ENCODE results near the gene HOXC6. TPM values are rescaled to one million over a fixed set of nuclear protein-coding genes. Genes with fewer than 3 reads are reported as not detected.

Gene HOXC6
- total and polyA plus RNA-seq, 9 of the 15 experiments (the other 6 are each of a cell fraction or from before 2014, with no cell fraction given): 0.06 to 4.0 (median 1.4) TPM

DNA sequence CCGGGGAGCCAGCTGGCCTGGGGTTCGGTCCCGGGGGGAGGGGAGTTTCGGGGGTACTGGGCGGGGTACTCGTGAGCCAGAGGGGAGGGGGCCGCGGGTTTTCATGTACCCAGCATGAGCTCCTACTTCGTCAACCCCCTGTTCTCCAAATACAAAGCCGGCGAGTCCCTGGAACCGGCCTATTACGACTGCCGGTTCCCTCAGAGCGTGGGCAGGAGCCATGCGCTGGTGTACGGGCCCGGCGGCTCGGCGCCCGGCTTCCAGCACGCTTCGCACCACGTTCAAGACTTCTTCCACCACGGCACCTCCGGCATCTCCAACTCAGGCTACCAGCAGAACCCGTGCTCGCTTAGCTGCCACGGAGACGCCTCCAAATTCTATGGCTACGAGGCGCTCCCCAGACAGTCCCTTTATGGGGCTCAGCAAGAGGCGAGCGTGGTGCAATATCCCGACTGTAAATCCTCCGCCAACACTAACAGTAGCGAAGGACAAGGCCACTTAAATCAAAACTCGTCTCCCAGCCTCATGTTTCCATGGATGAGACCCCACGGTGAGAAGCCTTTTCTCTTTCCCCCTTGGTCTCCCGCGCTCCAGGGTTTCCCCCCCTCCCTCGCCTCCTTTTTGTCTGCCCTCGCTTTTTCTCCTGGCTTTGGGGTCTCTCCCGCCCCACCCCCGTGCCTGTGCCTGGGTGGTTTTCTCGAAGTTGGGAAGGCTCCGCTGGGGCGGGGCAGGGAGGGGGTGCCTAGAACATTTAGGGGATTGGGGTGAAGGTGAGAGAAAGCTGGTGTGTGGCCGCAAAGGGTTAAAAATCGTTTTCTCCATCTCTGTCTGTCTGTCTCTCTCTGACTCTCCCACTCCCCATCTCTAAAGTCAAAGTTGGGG, 18.8 kb upstream of the HOXC6 start:
- no peak for FAIRE-seq
- Histone ChIP-seq H3K4me1 (replicated peaks in 1 of 2; ENCODE audit: control insufficient read depth in 2 of 2, insufficient read depth in 2 of 2, low read length in 2 of 2) (peaks cover 14 to 29% of the 10 kb centered on the region in 2 experiments), H3K27ac (ENCODE audit: extremely low read depth, low read depth, low read length) (no peak overlapping the region), H3K9ac (ENCODE audit: insufficient read depth in 1 of 2, low read depth in 2 of 2, low read length in 2 of 2) (no peak overlapping the region), H3K4me3 (no peak overlapping the region), H3K79me2 (ENCODE audit: control insufficient read depth, insufficient read depth, low read length) (no peaks in the 10 kb centered on the region; the same call in 2 of the 3 replicates), H4K20me1 (replicated peaks; ENCODE audit: control insufficient read depth, insufficient read depth, low read length) (no peaks in the 10 kb centered on the region; the same call in 1 of the 2 replicates), H3K9me3 (replicated peaks; ENCODE audit: control insufficient read depth, insufficient read depth, low read depth, low read length) (no peaks in the 10 kb centered on the region), H3K4me2 (ENCODE audit: insufficient read depth, low read length) (no peak overlapping the region), H3K27me3 (ENCODE audit: control insufficient read depth in 2 of 2, insufficient read depth in 2 of 2, low read length in 2 of 2) (no peaks in the 10 kb centered on the region), H2AFZ (ENCODE audit: low read depth, low read length) (no peak overlapping the region), H3K36me3 (ENCODE audit: control insufficient read depth, insufficient read depth, low read length) (no peaks in the 10 kb centered on the region), H3K9me1 (ENCODE audit: control insufficient read depth, insufficient read depth, low read length) (no peaks in the 10 kb centered on the region)
- no peak for DNase-seq (ENCODE audit: extremely low read depth in 1 of 4, low spot score in 3 of 4)
- no TSS peak for BruUV-seq (replicated peaks)
- 87% methylated on average over 25 of the region's 51 CpGs for WGBS (ENCODE audit: insufficient coverage, low coverage, missing lambda C conversion rate)
- ATAC-seq: no peak
- TF ChIP-seq FOXA3 (CRISPR knock-in tag; conservative IDR thresholded peaks at IDR 0.05 in 1 of 2, IDR thresholded peaks at IDR 0.05 in 1 of 2): no peak
- no peak for TF ChIP-seq U2AF1 (optimal IDR thresholded peaks at IDR 0.05; ENCODE audit: low read depth, low read length)
- no peak for TF ChIP-seq EHMT2 (IDR thresholded peaks at IDR 0.05)
- no peak for TF ChIP-seq DIDO1 (tag; IDR thresholded peaks at IDR 0.05; ENCODE audit: low read depth)
- TF ChIP-seq CBX8 (IDR thresholded peaks at IDR 0.05; ENCODE audit: borderline replicate concordance, extremely low read depth, low read depth, low read length, poor library complexity, severe bottlenecking): no peak
- TF ChIP-seq TSC22D4 (tag; IDR thresholded peaks at IDR 0.05): no peak
- TF ChIP-seq, protein P1, sequence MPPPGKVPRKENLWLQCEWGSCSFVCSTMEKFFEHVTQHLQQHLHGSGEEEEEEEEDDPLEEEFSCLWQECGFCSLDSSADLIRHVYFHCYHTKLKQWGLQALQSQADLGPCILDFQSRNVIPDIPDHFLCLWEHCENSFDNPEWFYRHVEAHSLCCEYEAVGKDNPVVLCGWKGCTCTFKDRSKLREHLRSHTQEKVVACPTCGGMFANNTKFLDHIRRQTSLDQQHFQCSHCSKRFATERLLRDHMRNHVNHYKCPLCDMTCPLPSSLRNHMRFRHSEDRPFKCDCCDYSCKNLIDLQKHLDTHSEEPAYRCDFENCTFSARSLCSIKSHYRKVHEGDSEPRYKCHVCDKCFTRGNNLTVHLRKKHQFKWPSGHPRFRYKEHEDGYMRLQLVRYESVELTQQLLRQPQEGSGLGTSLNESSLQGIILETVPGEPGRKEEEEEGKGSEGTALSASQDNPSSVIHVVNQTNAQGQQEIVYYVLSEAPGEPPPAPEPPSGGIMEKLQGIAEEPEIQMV (tag; conservative IDR thresholded peaks at IDR 0.05; ENCODE audit: low read depth): no peak
- TF ChIP-seq NFIX (CRISPR knock-in tag; IDR thresholded peaks at IDR 0.05; ENCODE audit: low read depth): no peak
- TF ChIP-seq, protein P2, sequence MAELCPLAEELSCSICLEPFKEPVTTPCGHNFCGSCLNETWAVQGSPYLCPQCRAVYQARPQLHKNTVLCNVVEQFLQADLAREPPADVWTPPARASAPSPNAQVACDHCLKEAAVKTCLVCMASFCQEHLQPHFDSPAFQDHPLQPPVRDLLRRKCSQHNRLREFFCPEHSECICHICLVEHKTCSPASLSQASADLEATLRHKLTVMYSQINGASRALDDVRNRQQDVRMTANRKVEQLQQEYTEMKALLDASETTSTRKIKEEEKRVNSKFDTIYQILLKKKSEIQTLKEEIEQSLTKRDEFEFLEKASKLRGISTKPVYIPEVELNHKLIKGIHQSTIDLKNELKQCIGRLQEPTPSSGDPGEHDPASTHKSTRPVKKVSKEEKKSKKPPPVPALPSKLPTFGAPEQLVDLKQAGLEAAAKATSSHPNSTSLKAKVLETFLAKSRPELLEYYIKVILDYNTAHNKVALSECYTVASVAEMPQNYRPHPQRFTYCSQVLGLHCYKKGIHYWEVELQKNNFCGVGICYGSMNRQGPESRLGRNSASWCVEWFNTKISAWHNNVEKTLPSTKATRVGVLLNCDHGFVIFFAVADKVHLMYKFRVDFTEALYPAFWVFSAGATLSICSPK (IDR thresholded peaks at IDR 0.05; ENCODE audit: borderline replicate concordance): no peak
- intact Hi-C loops (cut with micrococcal nuclease): loop anchor here (10.0 kb wide), 1 partner anchor 285 kb away; no protein-coding TSS in a partner anchor
- in situ Hi-C loops (cut with MboI): no loop called here
- ChIA-PET POLR2A (interaction anchor here (0.6 to 1.5 kb wide), 3 partner anchors 8 to 721 kb away, joined by 3 to 8 read pairs (median 4); no protein-coding TSS in a partner anchor), CTCF (ENCODE audit: low intra/inter-chr PET ratio) (no interaction called here)
